Amniotic epithelial cell (primary cell): ENCODE measurements around the gene TRIM66.
"Not testable (repeated sequence)": the region's sequence is repeated elsewhere in the genome, so short reads cannot be mapped to it uniquely, and the experiment has no call there.

Experiments used
- DNase-seq: peaks from one replicate; pipeline ENCODE4 v3.0.0-alpha.2; 2010; ENCODE audit warnings: low read depth

Gene TRIM66

GRCh38 chr11:8690374-8691342, 8.2 kb upstream of the TRIM66 start:
- DNase-seq = no peak

- DNase-seq = no peak
Observed at GRCh38 chr11:8689726-8690255, 7.3 kb upstream of the TRIM66 start.

DNA sequence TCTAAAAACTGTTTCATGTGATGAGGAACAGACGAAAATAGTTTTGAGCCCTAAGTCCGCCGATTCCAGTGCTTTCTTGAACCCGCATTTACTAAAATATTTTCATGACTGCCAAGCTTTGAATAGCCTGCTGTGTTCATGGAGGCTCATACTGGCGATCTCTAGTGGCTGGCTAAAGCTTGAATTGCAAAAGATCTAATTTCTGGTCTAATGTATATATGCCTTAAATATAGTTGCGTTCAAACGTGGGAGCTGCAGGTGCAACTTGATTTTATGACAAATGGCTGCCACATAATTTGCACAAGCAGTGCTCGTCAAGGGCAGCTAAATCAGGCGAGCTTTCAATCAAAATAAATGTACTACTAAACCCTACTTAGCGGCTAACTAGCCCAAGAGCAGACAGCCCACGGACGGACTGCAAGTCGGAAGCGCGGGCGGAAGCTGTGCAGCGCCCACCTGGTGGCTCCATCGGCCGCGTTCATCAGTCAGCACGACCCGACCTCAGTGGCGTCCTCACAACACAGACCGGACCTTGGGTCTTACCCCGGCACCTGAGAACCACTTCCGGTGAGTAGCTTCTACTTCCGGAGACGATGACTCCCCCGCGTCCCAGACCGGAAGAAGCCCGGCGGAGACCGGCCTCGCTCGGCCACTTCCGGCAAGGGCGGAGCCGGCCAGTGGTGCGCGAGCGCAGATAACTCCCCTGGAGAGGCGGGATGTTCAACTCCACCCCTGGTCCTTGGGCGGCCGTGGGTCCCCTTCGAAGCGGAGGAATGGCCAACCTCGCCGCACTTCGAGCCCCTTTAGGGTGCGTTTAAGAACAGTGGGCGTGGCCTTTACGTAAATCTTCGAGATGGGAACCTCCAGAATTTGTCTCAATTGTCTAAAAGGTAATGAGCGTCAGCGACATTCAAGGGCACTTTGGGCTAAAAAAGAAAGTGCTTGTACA, 6.2 kb upstream of the TRIM66 start:
- DNase-seq = peak; percentile 95

DNA sequence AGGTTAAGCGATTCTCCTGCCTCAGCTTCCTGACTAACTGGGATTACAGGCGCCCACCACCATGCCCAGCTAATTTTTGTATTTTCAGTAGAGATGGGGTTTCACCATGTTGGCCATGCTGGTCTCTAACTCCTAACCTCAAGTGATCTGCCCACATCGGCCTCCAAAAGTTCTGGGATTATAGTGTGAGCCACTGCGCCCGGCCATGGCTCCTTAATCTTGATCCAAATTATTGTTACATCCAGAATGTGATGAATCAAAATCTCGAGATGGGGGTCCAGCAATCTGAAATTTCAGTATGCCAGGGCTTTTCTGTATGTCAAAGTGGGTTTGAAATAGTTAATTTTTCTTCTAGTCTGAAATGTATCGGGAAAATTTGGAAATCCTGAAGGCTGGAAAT, 3.9 kb upstream of the TRIM66 start:
- no peak for DNase-seq

GRCh38 chr11:8685820-8686219, 3.4 kb upstream of the TRIM66 start:
- no peak for DNase-seq

DNA sequence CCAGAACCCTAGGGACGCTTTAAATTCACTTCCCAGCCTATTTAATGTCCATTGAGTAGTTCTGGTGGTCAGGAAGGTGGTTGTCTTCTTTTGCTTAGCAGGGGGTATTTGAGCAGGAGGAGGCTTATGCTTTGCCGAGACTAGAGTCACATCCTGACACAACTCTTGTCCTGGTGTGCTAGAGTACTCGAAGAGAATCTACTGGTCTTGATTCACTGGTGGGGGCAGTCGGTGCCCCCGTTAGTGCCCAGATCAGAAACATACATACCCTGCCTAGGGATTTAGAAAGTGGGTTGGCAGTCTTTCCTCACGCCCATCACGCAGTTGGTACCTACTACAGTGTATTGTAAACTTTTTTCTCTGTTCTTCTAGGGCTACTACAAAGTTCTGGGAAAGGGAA, 2.8 kb upstream of the TRIM66 start:
- DNase-seq = no peak

GRCh38 chr11:8684600-8685290, 2.3 kb upstream of the TRIM66 start:
- DNase-seq = no peak

- peak; percentile 31 for DNase-seq
Observed at GRCh38 chr11:8683115-8683807, 796 bp upstream of the TRIM66 start.

DNA sequence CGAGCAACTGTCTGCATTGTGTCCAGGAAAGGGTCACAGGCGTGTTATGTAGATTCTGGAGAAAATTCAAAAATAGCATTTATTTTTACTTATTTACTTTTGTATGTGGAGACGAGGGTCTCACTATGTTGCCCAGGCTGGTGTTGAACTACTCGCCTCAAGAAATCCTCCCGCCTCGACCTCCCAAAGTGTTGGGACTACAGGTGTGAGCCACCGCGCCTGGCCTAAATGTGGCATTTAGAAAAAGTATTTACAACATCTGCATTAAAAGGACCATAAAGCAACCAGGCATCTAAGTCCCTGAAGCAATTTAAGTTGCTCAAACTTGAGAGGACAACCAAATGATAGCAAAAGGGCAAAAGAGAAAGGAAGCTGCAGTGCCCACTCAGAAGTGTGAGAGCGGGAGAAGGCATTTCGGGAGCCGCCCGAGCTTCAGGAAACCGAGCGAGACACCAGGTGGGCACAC, 595 bp downstream of the TRIM66 start:
- no peak for DNase-seq

DNA sequence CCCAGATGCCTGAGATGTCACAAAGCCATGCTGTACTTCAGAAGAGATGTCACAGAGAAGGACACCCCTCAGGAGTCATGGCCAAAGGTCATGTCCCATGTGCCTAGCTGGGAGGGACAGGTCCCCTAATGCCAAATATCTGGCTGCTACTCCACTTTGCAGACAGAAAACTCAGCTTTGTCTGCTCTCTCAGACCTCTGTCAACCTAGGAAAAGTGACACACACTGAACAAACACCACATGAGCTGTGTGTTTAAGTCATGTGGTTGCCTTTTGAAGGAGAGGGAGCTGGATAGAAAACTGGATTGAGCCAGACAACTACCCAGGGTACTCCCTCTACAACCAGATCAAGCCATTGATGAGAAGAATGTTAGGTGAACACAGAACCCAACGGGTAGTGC, 3.5 kb downstream of the TRIM66 start:
- no peak for DNase-seq

DNA sequence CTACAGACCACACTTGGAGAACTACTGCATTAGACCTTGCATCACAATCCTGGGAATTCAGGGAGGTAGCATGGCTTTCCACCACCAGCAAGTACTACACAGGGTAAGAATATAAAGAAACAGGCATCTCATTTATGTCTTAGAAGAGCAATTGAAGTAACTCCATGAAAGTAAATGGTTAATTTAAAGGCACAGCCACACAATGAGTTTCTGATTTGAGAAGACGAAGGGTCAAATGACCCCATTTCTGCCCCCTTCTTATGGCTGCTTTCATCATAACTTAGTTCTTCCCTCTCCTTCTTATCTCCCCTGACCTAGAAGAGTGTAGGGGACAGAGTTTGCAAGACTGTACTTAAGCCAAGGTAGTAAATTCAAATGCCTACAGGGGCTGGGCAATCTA, 6.0 kb downstream of the TRIM66 start:
- DNase-seq = no peak

DNA sequence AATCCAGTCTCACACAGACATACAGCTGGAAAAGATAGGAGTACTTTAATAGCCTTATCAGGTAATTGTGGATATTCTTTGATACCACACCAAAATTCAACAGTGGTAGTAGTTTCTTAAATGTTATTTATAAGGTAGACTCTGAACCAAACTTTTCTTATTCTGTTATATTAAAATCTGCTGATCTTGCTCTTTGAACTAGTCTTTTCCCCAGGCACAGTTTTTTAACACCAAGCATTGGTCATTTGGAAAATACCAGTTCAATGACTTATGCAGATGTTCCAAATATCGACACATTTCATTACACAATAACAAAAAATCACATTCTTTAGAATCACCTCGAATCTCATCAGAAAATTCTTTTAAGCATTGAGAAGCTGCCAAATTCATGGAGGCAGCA, 7.6 kb downstream of the TRIM66 start:
- no peak for DNase-seq

DNA sequence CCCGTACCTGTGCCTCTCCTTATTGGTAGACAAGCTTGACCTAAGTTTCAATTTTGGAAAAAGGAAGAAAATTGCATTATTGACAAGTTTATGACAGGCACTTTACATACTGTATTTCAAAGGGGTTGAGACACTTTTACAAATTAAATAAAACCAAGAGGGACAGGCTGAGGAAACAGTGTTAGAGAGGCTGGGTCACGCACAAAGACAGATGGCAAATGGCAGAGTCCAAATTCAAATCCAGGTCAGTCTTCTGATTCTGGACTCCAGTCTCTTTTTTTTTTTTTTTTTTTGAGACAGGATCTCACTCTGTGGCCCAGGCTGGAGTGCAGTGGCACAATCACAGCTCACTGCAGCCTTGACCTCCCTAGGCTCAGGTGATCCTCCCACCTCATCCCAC, 10.1 kb downstream of the TRIM66 start:
- DNase-seq = no peak

DNA sequence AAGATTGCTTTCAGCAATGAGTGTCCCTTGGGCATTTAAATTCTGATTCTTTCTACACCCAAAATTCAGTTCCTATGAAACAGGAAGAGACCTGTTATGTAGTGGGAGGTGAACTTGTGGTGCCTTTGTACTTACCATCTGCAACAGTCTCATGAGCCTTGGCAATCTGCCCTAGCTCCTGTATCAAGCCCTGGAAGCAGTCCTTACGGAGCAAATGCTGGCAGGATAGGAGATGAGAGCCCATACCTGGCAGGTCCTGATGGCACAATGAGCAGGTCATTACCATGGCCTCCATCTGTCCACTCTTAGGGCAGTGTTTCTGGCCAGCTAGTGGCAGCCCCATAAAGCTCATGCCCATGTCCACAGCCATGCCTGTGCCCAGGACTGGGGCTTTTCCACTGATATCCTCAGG, 10.8 kb downstream of the TRIM66 start:
- DNase-seq = peak; percentile 82

- peak; percentile 83 for DNase-seq
Observed at GRCh38 chr11:8671193-8671612, 11.3 kb downstream of the TRIM66 start.

DNA sequence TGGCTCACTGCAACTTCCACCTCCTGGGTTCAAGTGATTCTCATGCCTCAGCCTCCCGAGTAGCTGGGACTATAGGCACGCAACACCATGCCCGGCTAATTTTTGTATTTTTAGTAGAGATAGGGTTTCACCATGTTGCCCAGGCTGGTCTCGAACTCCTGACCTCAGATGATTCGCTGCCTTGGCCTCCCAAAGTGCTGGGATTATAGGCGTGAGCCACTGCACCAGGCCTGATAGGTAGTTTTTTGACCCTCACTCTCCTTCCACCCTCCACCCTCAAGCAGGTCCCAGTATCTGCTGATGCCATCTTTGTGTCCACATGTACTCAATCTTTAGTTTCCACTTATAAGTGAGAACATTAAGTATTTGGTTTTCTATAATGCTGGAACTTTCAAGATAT, 12.4 kb downstream of the TRIM66 start:
- DNase-seq = not testable (repeated sequence)

DNA sequence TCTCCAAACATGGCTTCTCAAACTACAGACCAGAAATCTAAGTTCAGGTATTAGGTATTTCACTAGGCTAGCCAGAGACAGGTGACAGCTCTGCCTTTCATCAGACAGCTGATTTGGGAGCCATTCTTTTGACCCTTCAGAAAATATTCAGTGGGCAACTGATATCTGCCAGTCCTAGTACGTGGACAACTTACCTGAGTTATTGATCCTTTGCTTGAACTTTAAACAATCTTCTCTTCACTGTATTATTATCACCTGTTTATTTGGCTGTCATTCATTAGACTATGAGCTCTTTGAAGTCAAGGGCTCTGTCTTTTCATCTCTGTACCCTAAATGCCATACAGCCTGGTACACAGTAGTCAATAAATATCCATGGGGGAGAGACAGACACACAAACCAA, 17.2 kb downstream of the TRIM66 start:
- no peak for DNase-seq

DNA sequence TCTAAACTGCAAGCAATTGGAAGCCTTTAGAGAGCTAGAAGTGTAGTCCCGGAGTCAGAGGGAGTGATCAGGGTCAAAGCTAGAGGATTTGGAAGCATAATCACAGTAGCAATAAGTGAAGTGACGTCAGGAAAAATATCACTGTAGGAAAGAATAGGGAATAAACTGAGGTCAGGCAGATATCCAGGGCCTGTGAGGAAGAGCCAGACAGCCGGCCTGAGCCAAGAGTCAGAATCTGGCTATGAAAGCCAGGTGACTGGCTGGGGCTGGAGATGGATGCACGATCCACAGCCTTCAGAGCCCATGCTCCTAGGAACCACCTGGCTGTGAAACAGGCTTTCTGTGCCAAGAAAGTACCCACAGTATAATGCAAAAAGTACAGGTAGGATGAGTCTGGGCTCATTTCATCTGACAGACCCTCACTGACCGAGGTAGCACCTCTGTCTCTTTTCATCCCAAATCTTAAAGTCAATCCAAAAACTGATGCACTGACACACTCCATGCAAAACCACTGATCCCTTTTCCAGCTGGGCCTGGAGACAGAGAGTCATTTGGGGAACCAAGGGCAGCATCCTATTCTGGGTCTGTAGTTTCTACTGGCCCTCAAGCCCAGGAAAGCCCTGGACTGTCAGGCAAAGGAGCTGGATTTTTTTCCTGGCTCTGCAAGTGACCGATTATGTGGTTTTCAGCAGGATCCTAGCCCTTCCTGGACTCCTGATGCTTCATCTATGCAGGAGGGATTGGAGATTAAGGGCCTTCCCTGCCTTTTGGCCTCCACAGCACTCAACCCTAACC, 21.3 kb downstream of the TRIM66 start:
- no peak for DNase-seq

DNA sequence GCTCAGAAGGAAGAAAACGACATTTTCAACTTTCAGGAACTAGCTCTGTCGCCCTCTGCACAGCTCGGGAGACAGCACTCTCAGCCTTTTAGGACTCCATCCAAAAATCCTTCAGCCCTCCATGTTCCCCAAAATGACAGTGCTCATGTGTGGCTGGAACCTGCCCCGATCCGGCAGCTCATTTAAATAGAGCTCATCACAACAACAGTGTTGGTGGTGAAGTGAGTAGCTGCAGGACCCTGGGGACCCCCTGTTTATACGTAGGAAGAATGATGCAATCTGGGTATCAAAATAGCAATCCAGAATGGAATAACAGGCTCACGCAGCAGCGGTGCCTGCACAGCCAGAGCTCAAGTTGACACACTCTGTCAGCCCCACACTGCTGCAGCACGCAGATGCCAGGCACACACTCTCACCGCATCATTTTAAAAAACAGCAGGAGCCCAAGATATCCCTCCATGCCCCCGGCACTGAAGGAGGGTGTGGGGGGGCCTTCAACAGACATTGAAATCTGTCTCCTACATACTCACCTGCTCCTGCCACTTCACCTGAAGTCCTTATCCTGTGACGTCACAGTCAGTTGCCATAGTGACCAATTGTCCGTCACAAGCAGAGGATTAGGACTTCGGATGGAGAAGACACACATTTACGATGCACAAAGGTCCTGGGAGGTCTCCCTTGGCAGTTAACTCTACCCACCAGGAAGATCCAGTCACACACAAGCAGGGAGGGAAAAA, 24.0 kb downstream of the TRIM66 start:
- no peak for DNase-seq

GRCh38 chr11:8656291-8656690, 26.2 kb downstream of the TRIM66 start:
- DNase-seq = no peak
